ENCODE data around the gene ZDHHC5. TPM values are rescaled to one million over a fixed set of nuclear protein-coding genes. Genes with fewer than 3 reads are reported as not detected.

The ZDHHC5 gene
- 24.0 and 41.2 TPM in 2 replicates for total RNA-seq

GRCh38 chr11:57667736-57668433, at the start of gene ZDHHC5:
TSS of gene ZDHHC5 (plus strand) at chr11:57668114. CDS start at chr11:57673091, 4,977 bp downstream.

GRCh38 chr11:57649826-57650738, 17.8 kb upstream of the ZDHHC5 start, which contains the start of gene YPEL4:
TSS of gene YPEL4 (minus strand) at chr11:57649912. CDS start at chr11:57647107, 2,805 bp downstream.

GRCh38 chr11:57657194-57658022, 10.5 kb upstream of the ZDHHC5 start, which contains the start of gene CLP1:
TSS of gene CLP1 (plus strand) at chr11:57657762. CDS start at chr11:57659477, 1,715 bp downstream.

GRCh38 chr11:57711414-57712255, 43.7 kb downstream of the ZDHHC5 start, which contains the start of gene MED19:
TSS of gene MED19 (minus strand) at chr11:57712215. CDS start at chr11:57712179, 36 bp downstream.

GRCh38 chr11:57712256-57713150, 44.6 kb downstream of the ZDHHC5 start, which contains the start of gene TMX2:
TSS of gene TMX2 (plus strand) at chr11:57712593. CDS start at chr11:57712619, 26 bp downstream.

GRCh38 chr11:57741132-57742086, 73.5 kb downstream of the ZDHHC5 start, which contains the start of gene SELENOH:
TSS of gene SELENOH (plus strand) at chr11:57741491. CDS start at chr11:57741596, 105 bp downstream.

Other genes with a start within 250 kb of the ZDHHC5 start
- 24.4 and 56.5 TPM in 2 replicates for gene SLC43A3, start 241.0 kb upstream of the ZDHHC5 start, total RNA-seq
- gene RTN4RL2, start 207.6 kb upstream of the ZDHHC5 start, total RNA-seq: 0.19 TPM in 1 of 2 replicates, not detected in the other
- 8.7 and 15.5 TPM in 2 replicates for gene SLC43A1, start 152.4 kb upstream of the ZDHHC5 start, total RNA-seq
- gene TIMM10, start 137.4 kb upstream of the ZDHHC5 start, total RNA-seq: 44.8 and 75.6 TPM in 2 replicates
- gene SMTNL1, start 130.5 kb upstream of the ZDHHC5 start, total RNA-seq: not detected in 2 replicates
- gene UBE2L6, start 100.4 kb upstream of the ZDHHC5 start, total RNA-seq: 32.7 and 45.5 TPM in 2 replicates
- gene SERPING1, start 70.4 kb upstream of the ZDHHC5 start, total RNA-seq: 0.13 and 0.16 TPM in 2 replicates
- gene YPEL4, start 18.2 kb upstream of the ZDHHC5 start, total RNA-seq: 0.16 TPM in 1 of 2 replicates, not detected in the other
- gene CLP1, start 10.4 kb upstream of the ZDHHC5 start, total RNA-seq: 16.7 and 24.8 TPM in 2 replicates
- 15.2 and 16.4 TPM in 2 replicates for gene MED19, start 44.1 kb downstream of the ZDHHC5 start, total RNA-seq
- 40.0 and 72.9 TPM in 2 replicates for gene TMX2, start 44.5 kb downstream of the ZDHHC5 start, total RNA-seq
- 49.3 and 68.5 TPM in 2 replicates for gene SELENOH, start 73.4 kb downstream of the ZDHHC5 start, total RNA-seq
- not detected in 2 replicates for gene BTBD18, start 83.7 kb downstream of the ZDHHC5 start, total RNA-seq
- gene CTNND1, start 93.7 kb downstream of the ZDHHC5 start, total RNA-seq: 169 and 366 TPM in 2 replicates